H1 (cell line): Measurements from ENCODE around the gene SLC48A1. TPM values are rescaled to one million over a fixed set of nuclear protein-coding genes. Genes with fewer than 3 reads are reported as not detected.

Experiments used
- CTBP2 ChIP-seq: IDR thresholded peaks from 2 replicates; pipeline ENCODE4 v1.7.0; 2011; ENCODE audit warnings: borderline replicate concordance, mild to moderate bottlenecking, moderate library complexity, mixed read lengths, low read length; ENCODE audit not compliant: insufficient read depth, insufficient read length
- polyA plus RNA-seq, 7 experiments: library from polyadenylated mRNA; depleted of rRNA in 3 of 7; stranded (reverse) in 5 of 7; unstranded in 2 of 7; fragments of >200 nt in 5 of 7; fragments of 200-250 nt in 2 of 7; gene quantifications; 1 replicate in 5 of 7; 2 replicates in 1 of 7; 4 replicates in 1 of 7; pipeline versions ENCODE4 v1.2.1 to v1.2.3, GENCODE V29; 2011 to 2013; ENCODE audit warnings: missing spikeins in 2 of 7, mixed read lengths in 2 of 7
- total RNA-seq: library from RNA; stranded (reverse); fragmentation: NEBNext Ultra II Directional; extraction: Animal tissue kit (Norgen Biotek cat#: 25700); gene quantifications from 2 replicates; pipeline ENCODE4 v1.2.1, GENCODE V29; 2021

SLC48A1 gene
- total and polyA plus RNA-seq, 2 of the 8 experiments (the other 6 are each of a cell fraction or from before 2014, with no cell fraction given), result 9.5 to 14.1 TPM

DNA sequence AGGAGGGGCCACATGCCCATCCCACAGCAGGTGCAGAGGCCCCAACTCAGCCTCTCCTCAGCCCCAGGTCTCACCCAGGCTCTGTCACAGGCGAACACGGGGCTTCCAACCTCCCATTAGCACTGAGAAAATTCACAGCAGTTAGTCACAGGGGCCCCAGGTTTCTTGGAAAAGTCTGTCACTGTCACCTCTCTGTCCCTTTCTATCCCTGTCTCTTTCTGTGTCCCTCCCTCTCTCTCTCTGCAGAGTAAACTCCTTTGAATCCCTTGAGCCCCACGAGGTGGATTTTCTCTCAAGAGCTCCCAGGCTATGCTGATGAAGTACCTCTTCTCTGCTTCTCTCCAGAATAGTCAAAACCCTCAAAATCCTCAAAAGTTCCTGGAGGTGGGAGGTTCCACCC is 33.7 kb upstream of the SLC48A1 start (continued):
- TF ChIP-seq CTBP2, result no peak
